Subcutaneous adipose tissue (tissue), 4 donors: ENCODE results near the gene DSC2. TPM values are rescaled to one million over a fixed set of nuclear protein-coding genes. Genes with fewer than 3 reads are reported as not detected.

Source experiments
- CTCF ChIP-seq: fragments of 450-650 bp; IDR thresholded peaks from one replicate; pipeline ENCODE4 v1.5.1; 2016; ENCODE audit warnings: low read depth, mild to moderate bottlenecking, control low read depth, antibody characterized with exemption, moderate library complexity
- total RNA-seq, 4 donors: library from RNA; depleted of rRNA; stranded (reverse); fragments of >200 nt; gene quantifications; one replicate each; pipeline ENCODE4 v1.1.0, GENCODE V29; 2016

DSC2 gene
- total RNA-seq, 4 donors from 2014 or later, result 10.6 to 18.2 (median 13.3) TPM

DNA sequence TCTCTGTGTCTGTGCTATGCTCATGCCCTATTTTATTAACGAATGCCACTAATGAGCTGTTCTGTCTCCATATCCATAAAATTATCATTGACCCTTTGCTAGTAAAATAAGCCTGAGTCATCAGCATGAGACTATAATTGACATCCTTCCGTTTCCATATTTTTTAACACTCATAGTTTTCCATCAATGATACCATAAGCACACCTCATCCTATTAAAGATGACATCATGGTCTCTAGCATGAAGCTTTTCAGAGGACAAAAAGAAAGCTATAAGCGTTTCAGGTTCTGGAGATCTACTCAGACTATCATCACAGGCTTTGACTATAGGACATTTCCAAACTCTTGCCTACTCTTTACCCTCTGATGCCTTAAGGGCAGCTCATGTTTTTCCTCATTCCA, 1.2 kb upstream of the DSC2 start:
- TF ChIP-seq CTCF, result no peak

DNA sequence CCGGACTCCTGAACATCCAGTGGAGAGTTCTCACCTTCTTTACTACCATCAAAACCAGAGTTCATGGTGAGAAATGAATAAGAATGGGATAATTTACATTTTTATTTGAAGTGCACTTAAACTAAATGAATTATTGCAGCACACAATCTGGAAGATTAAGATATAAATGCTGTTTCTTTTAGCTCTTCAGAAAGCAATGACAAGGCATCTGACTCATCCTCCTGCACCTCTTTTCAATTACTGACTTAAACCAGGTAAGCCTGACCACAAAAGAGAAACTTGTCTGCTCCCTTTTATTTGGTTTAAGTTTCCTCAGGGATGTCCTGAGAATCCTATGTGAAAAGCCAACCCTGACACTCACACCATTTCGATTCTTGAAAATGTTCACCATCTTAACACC, 720 bp upstream of the DSC2 start:
- no peak for TF ChIP-seq CTCF

- no peak for TF ChIP-seq CTCF
These were observed 817 bp downstream of the DSC2 start for GRCh38 chr18:31101183-31102024.

GRCh38 chr18:31100436-31101182, 1.6 kb downstream of the DSC2 start:
- TF ChIP-seq CTCF, result no peak

- TF ChIP-seq CTCF, result no peak
These were observed 2.6 kb downstream of the DSC2 start for GRCh38 chr18:31099450-31100230.

- no peak for TF ChIP-seq CTCF
These were observed 3.3 kb downstream of the DSC2 start for GRCh38 chr18:31098878-31099277.

GRCh38 chr18:31097666-31098065, 4.6 kb downstream of the DSC2 start:
- TF ChIP-seq CTCF, result no peak
